Measurements from ENCODE around the gene MTHFSD. TPM values are rescaled to one million over a fixed set of nuclear protein-coding genes. Genes with fewer than 3 reads are reported as not detected.

MTHFSD gene
- total RNA-seq, 4 donors from 2014 or later, result 12.5 to 26.6 (median 19.3) TPM

DNA sequence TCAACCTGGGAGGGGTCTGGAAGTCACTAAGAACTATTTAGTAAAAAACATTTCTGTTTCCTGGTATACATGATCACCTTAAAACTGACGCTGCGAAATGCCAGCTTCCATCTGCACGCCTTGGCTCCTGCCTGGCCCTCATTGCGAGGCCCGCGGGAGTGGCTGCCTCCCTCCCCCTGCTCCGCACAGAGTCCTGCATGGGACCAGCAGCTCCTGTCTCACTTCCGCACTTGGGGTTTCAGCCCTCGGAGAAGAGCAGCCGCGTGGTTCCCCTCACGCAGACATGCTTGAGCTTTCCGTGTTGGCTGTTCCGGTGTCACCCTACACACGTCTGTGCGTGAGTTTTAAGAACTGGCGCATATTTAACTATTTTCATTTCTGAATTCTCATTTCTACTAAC, 18.4 kb downstream of the MTHFSD start:
- Histone ChIP-seq H3K36me3 (peaks cover 0 to 83% of the 10 kb centered on the region in 2 donors), H3K4me1 (peaks cover 0 to 3% (median 0%) of the 10 kb centered on the region in 3 donors), H3K27me3 (no peaks in the 10 kb centered on the region), H3K27ac (no peak overlapping the region), H3K9me3 (no peaks in the 10 kb centered on the region), H3K4me3 (no peak overlapping the region)
- no peak for ATAC-seq
- no peak for TF ChIP-seq POLR2A (IDR thresholded peaks at IDR 0.05)
- 93 to 97% methylated on average over 12 to 14 of the region's 17 CpGs for whole genome bisulfite sequencing, 2 donors (ENCODE audit: low coverage in 1 of 2)

- Histone ChIP-seq H3K27ac (no peak overlapping the region), H3K9me3 (no peaks in the 10 kb centered on the region), H3K4me1 (peaks cover 0 to 18% (median 0%) of the 10 kb centered on the region in 3 donors), H3K36me3 (peaks cover 0 to 70% of the 10 kb centered on the region in 2 donors), H3K27me3 (no peaks in the 10 kb centered on the region), H3K4me3 (no peak overlapping the region)
- WGBS, 2 donors (ENCODE audit: low coverage in 1 of 2), result 78 to 84% methylated on average over 12 to 16 of the region's 18 CpGs
- TF ChIP-seq POLR2AphosphoS5 (IDR thresholded peaks at IDR 0.05) (no peak), EP300 (IDR thresholded peaks at IDR 0.05) (no peak), POLR2A (IDR thresholded peaks at IDR 0.05) (no peak)
- TF ChIP-seq, protein P1, sequence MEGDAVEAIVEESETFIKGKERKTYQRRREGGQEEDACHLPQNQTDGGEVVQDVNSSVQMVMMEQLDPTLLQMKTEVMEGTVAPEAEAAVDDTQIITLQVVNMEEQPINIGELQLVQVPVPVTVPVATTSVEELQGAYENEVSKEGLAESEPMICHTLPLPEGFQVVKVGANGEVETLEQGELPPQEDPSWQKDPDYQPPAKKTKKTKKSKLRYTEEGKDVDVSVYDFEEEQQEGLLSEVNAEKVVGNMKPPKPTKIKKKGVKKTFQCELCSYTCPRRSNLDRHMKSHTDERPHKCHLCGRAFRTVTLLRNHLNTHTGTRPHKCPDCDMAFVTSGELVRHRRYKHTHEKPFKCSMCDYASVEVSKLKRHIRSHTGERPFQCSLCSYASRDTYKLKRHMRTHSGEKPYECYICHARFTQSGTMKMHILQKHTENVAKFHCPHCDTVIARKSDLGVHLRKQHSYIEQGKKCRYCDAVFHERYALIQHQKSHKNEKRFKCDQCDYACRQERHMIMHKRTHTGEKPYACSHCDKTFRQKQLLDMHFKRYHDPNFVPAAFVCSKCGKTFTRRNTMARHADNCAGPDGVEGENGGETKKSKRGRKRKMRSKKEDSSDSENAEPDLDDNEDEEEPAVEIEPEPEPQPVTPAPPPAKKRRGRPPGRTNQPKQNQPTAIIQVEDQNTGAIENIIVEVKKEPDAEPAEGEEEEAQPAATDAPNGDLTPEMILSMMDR (IDR thresholded peaks at IDR 0.05), result no peak
- ATAC-seq, result no peak
Observed at GRCh38 chr16:86534779-86535615, 20.0 kb downstream of the MTHFSD start.

- ATAC-seq, result no peak
- 94 to 95% methylated on average over 3 of the region's 8 CpGs for WGBS, 2 donors (ENCODE audit: low coverage in 1 of 2)
- Histone ChIP-seq H3K4me1 (peaks cover 0 to 18% (median 0%) of the 10 kb centered on the region in 3 donors), H3K4me3 (no peak overlapping the region), H3K36me3 (peaks cover 0 to 58% of the 10 kb centered on the region in 2 donors), H3K27ac (no peak overlapping the region), H3K27me3 (no peaks in the 10 kb centered on the region), H3K9me3 (no peaks in the 10 kb centered on the region)
- TF ChIP-seq POLR2AphosphoS5 (IDR thresholded peaks at IDR 0.05), result no peak
Observed at GRCh38 chr16:86533767-86534351, 21.2 kb downstream of the MTHFSD start.

- peaks cover 0 to 51% of the 10 kb centered on the region in 2 donors for H3K36me3 ChIP-seq
- no peak for ATAC-seq
- no peak overlapping the region for H3K4me3 ChIP-seq
- 98 to 100% methylated on average over 4 to 7 of the region's 8 CpGs for WGBS, 2 donors (ENCODE audit: low coverage in 1 of 2)
- no peaks in the 10 kb centered on the region for H3K27me3 ChIP-seq
- peaks cover 0 to 18% (median 0%) of the 10 kb centered on the region in 3 donors for H3K4me1 ChIP-seq
- TF ChIP-seq, protein P1 (IDR thresholded peaks at IDR 0.05), result no peak
- no peak for TF ChIP-seq POLR2A (IDR thresholded peaks at IDR 0.05)
- TF ChIP-seq EP300 (IDR thresholded peaks at IDR 0.05), result no peak
- TF ChIP-seq POLR2AphosphoS5 (IDR thresholded peaks at IDR 0.05), result no peak
- H3K27ac ChIP-seq, result no peak overlapping the region
- no peaks in the 10 kb centered on the region for H3K9me3 ChIP-seq
Observed at GRCh38 chr16:86533076-86533475, 22.0 kb downstream of the MTHFSD start.

GRCh38 chr16:86532526-86532815, 22.6 kb downstream of the MTHFSD start:
- Histone ChIP-seq H3K9me3 (no peaks in the 10 kb centered on the region), H3K27me3 (no peaks in the 10 kb centered on the region), H3K27ac (no peak overlapping the region), H3K36me3 (peaks cover 0 to 44% of the 10 kb centered on the region in 2 donors), H3K4me3 (no peak overlapping the region), H3K4me1 (peaks cover 0 to 18% (median 0%) of the 10 kb centered on the region in 3 donors)
- WGBS, 2 donors (ENCODE audit: low coverage in 1 of 2), result 100% methylated on average over 3 of the region's 7 CpGs; no CpG with 5 or more reads in 1 of the 2 donors
- no peak for ATAC-seq
- TF ChIP-seq POLR2A (IDR thresholded peaks at IDR 0.05) (no peak), EP300 (IDR thresholded peaks at IDR 0.05) (no peak), POLR2AphosphoS5 (IDR thresholded peaks at IDR 0.05) (no peak)
- TF ChIP-seq, protein P1 (IDR thresholded peaks at IDR 0.05), result no peak

Measured in gastroesophageal sphincter (tissue), 4 donors.